GM23248 (cell line): ENCODE measurements around the gene ENO1.

Experiments used
- EZH2 ChIP-seq: fragments of 200-600 bp; sonication (generic); IDR thresholded peaks from 2 replicates; pipeline ENCODE4 v1.6.1; 2018; ENCODE audit warnings: antibody characterized with exemption, mild to moderate bottlenecking; ENCODE audit not compliant: insufficient read depth, poor library complexity, severe bottlenecking
- EZH2phosphoT487 ChIP-seq: fragments of 200-600 bp; sonication (generic); IDR thresholded peaks from 2 replicates; pipeline ENCODE4 v1.6.1; 2018; ENCODE audit warnings: antibody characterized with exemption, moderate library complexity, mild to moderate bottlenecking, low read depth; ENCODE audit not compliant: insufficient read depth

GRCh38 chr1:8908388-8909151 is 30.1 kb upstream of the ENO1 start:
- TF ChIP-seq EZH2phosphoT487 (no peak), EZH2 (no peak)
